DND-41 (cell line): ENCODE measurements around the gene TTLL6.

Experiments used
- ATAC-seq: fragments of 200-7000 bp; cut with Tn5 transposase; 3 replicates; pipeline ENCODE4 v1.9.1; 2021; ENCODE audit warnings: low read depth; ENCODE audit not compliant: insufficient read depth
- DNase-seq: peaks from one replicate; pipeline ENCODE4 v3.0.0-alpha.2; 2020
- H2AFZ ChIP-seq: 2 replicates; pipeline ENCODE4 v1.6.0; 2012; ENCODE audit warnings: low read depth, low read length
- H3K27ac ChIP-seq: 2 replicates; pipeline ENCODE4 v1.5.1; 2012; ENCODE audit warnings: low read length, inconsistent platforms
- H3K27me3 ChIP-seq: fragments of 200-600 bp; sonication (generic); 2 replicates; pipeline ENCODE4 v1.6.0; 2012; ENCODE audit warnings: low read length, mild to moderate bottlenecking, inconsistent platforms; ENCODE audit not compliant: insufficient read depth, poor library complexity
- H3K36me3 ChIP-seq: 2 replicates; pipeline ENCODE4 v1.5.1; 2012; ENCODE audit warnings: low read length, inconsistent platforms; ENCODE audit not compliant: insufficient read depth
- H3K4me1 ChIP-seq: 2 replicates; pipeline ENCODE4 v1.5.1; 2012; ENCODE audit warnings: mild to moderate bottlenecking, low read length; ENCODE audit not compliant: insufficient read depth
- H3K4me2 ChIP-seq: 2 replicates; pipeline ENCODE4 v1.6.0; 2012; ENCODE audit warnings: mild to moderate bottlenecking, moderate library complexity, low read length, inconsistent platforms; ENCODE audit not compliant: insufficient read depth
- H3K4me3 ChIP-seq, 2 experiments: fragments of 200-600 bp in 1 of 2; shearing (Covaris generic) in 1 of 2; 2 replicates each; pipeline ENCODE4 v1.5.1; 2012 to 2016; ENCODE audit warnings: inconsistent platforms in 2 of 2, low read length in 2 of 2, mild to moderate bottlenecking in 2 of 2, low read depth in 1 of 2, moderate library complexity in 1 of 2
- H3K79me2 ChIP-seq: 2 replicates; pipeline ENCODE4 v1.6.0; 2012; ENCODE audit warnings: low read length, inconsistent platforms; ENCODE audit not compliant: insufficient read depth
- H3K9ac ChIP-seq: 2 replicates; pipeline ENCODE4 v1.6.0; 2012; ENCODE audit warnings: low read depth, mild to moderate bottlenecking, inconsistent platforms, low read length, moderate library complexity
- H3K9me3 ChIP-seq: 2 replicates; pipeline ENCODE4 v1.5.1; 2012; ENCODE audit warnings: low read length, moderate library complexity, mild to moderate bottlenecking, inconsistent platforms; ENCODE audit not compliant: insufficient read depth, severe bottlenecking
- H4K20me1 ChIP-seq: 2 replicates; pipeline ENCODE4 v1.6.0; 2012; ENCODE audit warnings: low read length; ENCODE audit not compliant: insufficient read depth
- CTCF ChIP-seq: IDR thresholded peaks from 2 replicates; pipeline ENCODE4 v1.5.1; 2012; ENCODE audit warnings: borderline replicate concordance, low read length, moderate library complexity, mild to moderate bottlenecking; ENCODE audit not compliant: poor library complexity, severe bottlenecking; ENCODE audit errors: extremely low read depth
- EZH2 ChIP-seq: IDR thresholded peaks from 3 replicates; pipeline ENCODE4 v1.6.1; 2012; ENCODE audit warnings: borderline replicate concordance, low read depth, mild to moderate bottlenecking, moderate library complexity, low read length, inconsistent platforms; ENCODE audit not compliant: severe bottlenecking

The TTLL6 gene

GRCh38 chr17:48767263-48767774, 49.7 kb downstream of the TTLL6 start:
- Histone ChIP-seq H3K9ac (no peak overlapping the region), H3K27ac (no peak overlapping the region), H3K27me3 (peaks cover 8% of the 10 kb centered on the region), H3K9me3 (no peaks in the 10 kb centered on the region), H3K79me2 (no peaks in the 10 kb centered on the region), H2AFZ (no peak overlapping the region), H3K4me1 (no peaks in the 10 kb centered on the region), H3K4me3 (no peak overlapping the region), H3K4me2 (no peak overlapping the region), H3K36me3 (no peaks in the 10 kb centered on the region), H4K20me1 (no peaks in the 10 kb centered on the region)
- no peak for DNase-seq
- TF ChIP-seq CTCF, result no peak
- no peak for ATAC-seq

- no peak overlapping the region for H3K4me2 ChIP-seq
- no peak overlapping the region for H3K27ac ChIP-seq
- no peaks in the 10 kb centered on the region for H4K20me1 ChIP-seq
- no peaks in the 10 kb centered on the region for H3K79me2 ChIP-seq
- DNase-seq (no peak), ATAC-seq (no peak)
- H3K36me3 ChIP-seq, result no peaks in the 10 kb centered on the region
- TF ChIP-seq CTCF (no peak), EZH2 (no peak)
- peaks cover 15% of the 10 kb centered on the region for H3K27me3 ChIP-seq
- H3K9me3 ChIP-seq, result no peaks in the 10 kb centered on the region
- H3K4me1 ChIP-seq, result no peaks in the 10 kb centered on the region
- H3K4me3 ChIP-seq, result no peak overlapping the region
- H3K9ac ChIP-seq, result no peak overlapping the region
- no peak overlapping the region for H2AFZ ChIP-seq
Measured at GRCh38 chr17:48761114-48761513, 55.9 kb downstream of the TTLL6 start.

- Histone ChIP-seq H3K79me2 (no peaks in the 10 kb centered on the region), H3K4me1 (no peaks in the 10 kb centered on the region), H3K36me3 (no peaks in the 10 kb centered on the region), H3K27ac (no peak overlapping the region), H3K9me3 (no peaks in the 10 kb centered on the region), H4K20me1 (no peaks in the 10 kb centered on the region), H2AFZ (no peak overlapping the region), H3K4me3 (no peak overlapping the region), H3K4me2 (no peak overlapping the region), H3K9ac (no peak overlapping the region), H3K27me3 (peaks cover 18% of the 10 kb centered on the region)
- ATAC-seq (no peak), DNase-seq (no peak)
- TF ChIP-seq EZH2, result no peak
- no peak for TF ChIP-seq CTCF
Measured at GRCh38 chr17:48760411-48760810, 56.6 kb downstream of the TTLL6 start.

DNA sequence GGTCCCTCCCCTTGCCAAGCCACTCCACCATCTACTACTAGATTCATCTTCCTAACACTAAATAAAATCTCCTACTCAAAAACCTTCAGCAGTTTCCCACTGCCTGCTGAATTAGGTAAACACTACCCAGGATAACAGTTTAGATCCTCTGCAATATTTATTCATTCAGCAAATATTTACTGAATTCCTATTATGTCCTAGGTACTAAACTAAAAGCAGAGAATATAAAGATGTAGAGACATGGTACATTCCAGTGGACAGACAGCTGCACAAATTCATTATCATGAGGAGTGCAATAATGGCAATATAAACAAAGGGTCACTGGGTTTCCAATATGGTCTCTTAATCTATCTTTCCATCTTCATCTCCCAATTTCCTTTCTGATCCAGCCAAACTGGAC, 57.7 kb downstream of the TTLL6 start:
- no peaks in the 10 kb centered on the region for H3K9me3 ChIP-seq
- H3K4me3 ChIP-seq, result no peak overlapping the region
- no peak overlapping the region for H3K9ac ChIP-seq
- H3K27me3 ChIP-seq, result peaks cover 18% of the 10 kb centered on the region
- H3K79me2 ChIP-seq, result no peaks in the 10 kb centered on the region
- no peak overlapping the region for H3K27ac ChIP-seq
- no peak overlapping the region for H2AFZ ChIP-seq
- no peaks in the 10 kb centered on the region for H3K4me1 ChIP-seq
- no peaks in the 10 kb centered on the region for H4K20me1 ChIP-seq
- TF ChIP-seq CTCF (no peak), EZH2 (no peak)
- no peak overlapping the region for H3K4me2 ChIP-seq
- no peak for DNase-seq
- no peaks in the 10 kb centered on the region for H3K36me3 ChIP-seq
- no peak for ATAC-seq
